Measurements from ENCODE around the gene CD207.

The CD207 gene

GRCh38 chr2:70852824-70853223 is 17.2 kb upstream of the CD207 start:
- Histone ChIP-seq H3K9ac (ENCODE audit: low read length in 5 of 5) (no peak overlapping the region), H3K4me3 (ENCODE audit: low read depth in 1 of 5, low read length in 5 of 5) (no peak overlapping the region), H3K27ac (ENCODE audit: low read depth, low read length) (no peak overlapping the region), H3K4me1 (ENCODE audit: control insufficient read depth in 5 of 5, insufficient read depth in 5 of 5, low read length in 5 of 5) (no peaks in the 10 kb centered on the region), H3K9me3 (ENCODE audit: control insufficient read depth in 5 of 5, low read length in 5 of 5) (no peaks in the 10 kb centered on the region), H3K27me3 (ENCODE audit: control insufficient read depth in 5 of 5, insufficient read depth in 4 of 5, low read length in 5 of 5) (peaks cover 0 to 3% (median 0%) of the 10 kb centered on the region in 5 donors), H3K36me3 (ENCODE audit: control insufficient read depth in 5 of 5, insufficient read depth in 5 of 5, low read length in 5 of 5) (no peaks in the 10 kb centered on the region)

- Histone ChIP-seq H3K4me3 (ENCODE audit: low read depth in 1 of 5, low read length in 5 of 5) (no peak overlapping the region), H3K27ac (ENCODE audit: low read depth, low read length) (no peak overlapping the region), H3K9me3 (ENCODE audit: control insufficient read depth in 5 of 5, low read length in 5 of 5) (no peaks in the 10 kb centered on the region), H3K9ac (ENCODE audit: low read length in 5 of 5) (no peak overlapping the region), H3K27me3 (ENCODE audit: control insufficient read depth in 5 of 5, insufficient read depth in 4 of 5, low read length in 5 of 5) (peaks cover 0 to 3% (median 0%) of the 10 kb centered on the region in 5 donors), H3K4me1 (ENCODE audit: control insufficient read depth in 5 of 5, insufficient read depth in 5 of 5, low read length in 5 of 5) (no peaks in the 10 kb centered on the region), H3K36me3 (ENCODE audit: control insufficient read depth in 5 of 5, insufficient read depth in 5 of 5, low read length in 5 of 5) (no peaks in the 10 kb centered on the region)
These were observed 16.1 kb upstream of the CD207 start for GRCh38 chr2:70851704-70852103.

GRCh38 chr2:70850925-70851324 is 15.3 kb upstream of the CD207 start:
- H3K4me1 ChIP-seq (ENCODE audit: control insufficient read depth in 5 of 5, insufficient read depth in 5 of 5, low read length in 5 of 5): no peaks in the 10 kb centered on the region
- H3K9me3 ChIP-seq (ENCODE audit: control insufficient read depth in 5 of 5, low read length in 5 of 5): no peaks in the 10 kb centered on the region
- no peak overlapping the region for H3K9ac ChIP-seq (ENCODE audit: low read length in 5 of 5)
- no peaks in the 10 kb centered on the region for H3K36me3 ChIP-seq (ENCODE audit: control insufficient read depth in 5 of 5, insufficient read depth in 5 of 5, low read length in 5 of 5)
- H3K4me3 ChIP-seq (ENCODE audit: low read depth in 1 of 5, low read length in 5 of 5): no peak overlapping the region
- peaks cover 0 to 3% (median 0%) of the 10 kb centered on the region in 5 donors for H3K27me3 ChIP-seq (ENCODE audit: control insufficient read depth in 5 of 5, insufficient read depth in 4 of 5, low read length in 5 of 5)
- no peak overlapping the region for H3K27ac ChIP-seq (ENCODE audit: low read depth, low read length)

- Histone ChIP-seq H3K4me1 (ENCODE audit: control insufficient read depth in 5 of 5, insufficient read depth in 5 of 5, low read length in 5 of 5) (peaks cover 0 to 9% (median 8%) of the 10 kb centered on the region in 5 donors), H3K27ac (ENCODE audit: low read depth, low read length) (no peak overlapping the region), H3K9me3 (ENCODE audit: control insufficient read depth in 5 of 5, low read length in 5 of 5) (no peaks in the 10 kb centered on the region), H3K36me3 (ENCODE audit: control insufficient read depth in 5 of 5, insufficient read depth in 5 of 5, low read length in 5 of 5) (no peaks in the 10 kb centered on the region), H3K9ac (ENCODE audit: low read length in 5 of 5) (no peak overlapping the region), H3K27me3 (ENCODE audit: control insufficient read depth in 5 of 5, insufficient read depth in 4 of 5, low read length in 5 of 5) (peaks cover 0 to 5% (median 0%) of the 10 kb centered on the region in 5 donors), H3K4me3 (ENCODE audit: low read depth in 1 of 5, low read length in 5 of 5) (no peak overlapping the region)
These were observed 6.8 kb upstream of the CD207 start for GRCh38 chr2:70842401-70842800.

GRCh38 chr2:70837980-70838925 is 2.6 kb upstream of the CD207 start:
- Histone ChIP-seq H3K27ac (ENCODE audit: low read depth, low read length) (no peak overlapping the region), H3K9me3 (ENCODE audit: control insufficient read depth in 5 of 5, low read length in 5 of 5) (no peaks in the 10 kb centered on the region), H3K9ac (ENCODE audit: low read length in 5 of 5) (no peak overlapping the region), H3K4me1 (ENCODE audit: control insufficient read depth in 5 of 5, insufficient read depth in 5 of 5, low read length in 5 of 5) (peaks cover 0 to 9% (median 8%) of the 10 kb centered on the region in 5 donors), H3K36me3 (ENCODE audit: control insufficient read depth in 5 of 5, insufficient read depth in 5 of 5, low read length in 5 of 5) (no peaks in the 10 kb centered on the region), H3K4me3 (ENCODE audit: low read depth in 1 of 5, low read length in 5 of 5) (no peak overlapping the region), H3K27me3 (ENCODE audit: control insufficient read depth in 5 of 5, insufficient read depth in 4 of 5, low read length in 5 of 5) (peaks cover 0 to 5% (median 0%) of the 10 kb centered on the region in 5 donors)

- Histone ChIP-seq H3K36me3 (ENCODE audit: control insufficient read depth in 5 of 5, insufficient read depth in 5 of 5, low read length in 5 of 5) (no peaks in the 10 kb centered on the region), H3K9me3 (ENCODE audit: control insufficient read depth in 5 of 5, low read length in 5 of 5) (no peaks in the 10 kb centered on the region), H3K9ac (ENCODE audit: low read length in 5 of 5) (no peak overlapping the region)
These were observed 735 bp downstream of the CD207 start for GRCh38 chr2:70834881-70835280.

GRCh38 chr2:70834106-70834505 is 1.5 kb downstream of the CD207 start:
- Histone ChIP-seq H3K4me3 (ENCODE audit: low read depth in 1 of 5, low read length in 5 of 5) (no peak overlapping the region), H3K9me3 (ENCODE audit: control insufficient read depth in 5 of 5, low read length in 5 of 5) (no peaks in the 10 kb centered on the region), H3K27me3 (ENCODE audit: control insufficient read depth in 5 of 5, insufficient read depth in 4 of 5, low read length in 5 of 5) (no peaks in the 10 kb centered on the region), H3K9ac (ENCODE audit: low read length in 5 of 5) (no peak overlapping the region), H3K4me1 (ENCODE audit: control insufficient read depth in 5 of 5, insufficient read depth in 5 of 5, low read length in 5 of 5) (peaks cover 3 to 25% (median 24%) of the 10 kb centered on the region in 5 donors), H3K27ac (ENCODE audit: low read depth, low read length) (no peak overlapping the region), H3K36me3 (ENCODE audit: control insufficient read depth in 5 of 5, insufficient read depth in 5 of 5, low read length in 5 of 5) (no peaks in the 10 kb centered on the region)

More at GRCh38 chr2:70834881-70835280, 735 bp downstream of the CD207 start:
- Histone ChIP-seq H3K27me3 (ENCODE audit: control insufficient read depth in 5 of 5, insufficient read depth in 4 of 5, low read length in 5 of 5) (no peaks in the 10 kb centered on the region), H3K4me3 (ENCODE audit: low read depth in 1 of 5, low read length in 5 of 5) (no peak overlapping the region), H3K27ac (ENCODE audit: low read depth, low read length) (no peak overlapping the region), H3K4me1 (ENCODE audit: control insufficient read depth in 5 of 5, insufficient read depth in 5 of 5, low read length in 5 of 5) (peaks cover 2 to 20% (median 18%) of the 10 kb centered on the region in 5 donors)

GRCh38 chr2:70833246-70833645 is 2.4 kb downstream of the CD207 start:
- no peaks in the 10 kb centered on the region for H3K9me3 ChIP-seq (ENCODE audit: control insufficient read depth in 5 of 5, low read length in 5 of 5)
- no peak overlapping the region for H3K4me3 ChIP-seq (ENCODE audit: low read depth in 1 of 5, low read length in 5 of 5)
- no peaks in the 10 kb centered on the region for H3K27me3 ChIP-seq (ENCODE audit: control insufficient read depth in 5 of 5, insufficient read depth in 4 of 5, low read length in 5 of 5)
- no peak overlapping the region for H3K27ac ChIP-seq (ENCODE audit: low read depth, low read length)
- H3K9ac ChIP-seq (ENCODE audit: low read length in 5 of 5): no peak overlapping the region
- peaks cover 4 to 24% (median 20%) of the 10 kb centered on the region in 5 donors for H3K4me1 ChIP-seq (ENCODE audit: control insufficient read depth in 5 of 5, insufficient read depth in 5 of 5, low read length in 5 of 5)
- H3K36me3 ChIP-seq (ENCODE audit: control insufficient read depth in 5 of 5, insufficient read depth in 5 of 5, low read length in 5 of 5): no peaks in the 10 kb centered on the region

GRCh38 chr2:70832386-70832785 is 3.2 kb downstream of the CD207 start:
- no peaks in the 10 kb centered on the region for H3K9me3 ChIP-seq (ENCODE audit: control insufficient read depth in 5 of 5, low read length in 5 of 5)
- no peaks in the 10 kb centered on the region for H3K27me3 ChIP-seq (ENCODE audit: control insufficient read depth in 5 of 5, insufficient read depth in 4 of 5, low read length in 5 of 5)
- H3K27ac ChIP-seq (ENCODE audit: low read depth, low read length): no peak overlapping the region
- H3K4me1 ChIP-seq (ENCODE audit: control insufficient read depth in 5 of 5, insufficient read depth in 5 of 5, low read length in 5 of 5): peaks cover 4 to 27% (median 23%) of the 10 kb centered on the region in 5 donors
- no peaks in the 10 kb centered on the region for H3K36me3 ChIP-seq (ENCODE audit: control insufficient read depth in 5 of 5, insufficient read depth in 5 of 5, low read length in 5 of 5)
- H3K9ac ChIP-seq (ENCODE audit: low read length in 5 of 5): no peak overlapping the region
- no peak overlapping the region for H3K4me3 ChIP-seq (ENCODE audit: low read depth in 1 of 5, low read length in 5 of 5)

- H3K36me3 ChIP-seq (ENCODE audit: control insufficient read depth in 5 of 5, insufficient read depth in 5 of 5, low read length in 5 of 5): no peaks in the 10 kb centered on the region
- no peaks in the 10 kb centered on the region for H3K27me3 ChIP-seq (ENCODE audit: control insufficient read depth in 5 of 5, insufficient read depth in 4 of 5, low read length in 5 of 5)
- H3K4me1 ChIP-seq (ENCODE audit: control insufficient read depth in 5 of 5, insufficient read depth in 5 of 5, low read length in 5 of 5): peaks cover 4 to 27% (median 23%) of the 10 kb centered on the region in 5 donors
- no peak overlapping the region for H3K27ac ChIP-seq (ENCODE audit: low read depth, low read length)
- H3K4me3 ChIP-seq (ENCODE audit: low read depth in 1 of 5, low read length in 5 of 5): no peak overlapping the region
- H3K9ac ChIP-seq (ENCODE audit: low read length in 5 of 5): no peak overlapping the region
- H3K9me3 ChIP-seq (ENCODE audit: control insufficient read depth in 5 of 5, low read length in 5 of 5): no peaks in the 10 kb centered on the region
These were observed 3.8 kb downstream of the CD207 start for GRCh38 chr2:70831861-70832260.

All from subcutaneous abdominal adipose tissue (tissue), 5 donors.